Activated T-cell treated with anti-CD3 and anti-CD28 coated beads, Interleukin-2, amount 50 U/mL, for 1 hour (primary cell): Measurements from ENCODE around the gene PRR27.

Source experiments
- DNase-seq: peaks from one replicate; pipeline ENCODE4 v3.0.0-alpha.2; 2020

PRR27 gene

DNA sequence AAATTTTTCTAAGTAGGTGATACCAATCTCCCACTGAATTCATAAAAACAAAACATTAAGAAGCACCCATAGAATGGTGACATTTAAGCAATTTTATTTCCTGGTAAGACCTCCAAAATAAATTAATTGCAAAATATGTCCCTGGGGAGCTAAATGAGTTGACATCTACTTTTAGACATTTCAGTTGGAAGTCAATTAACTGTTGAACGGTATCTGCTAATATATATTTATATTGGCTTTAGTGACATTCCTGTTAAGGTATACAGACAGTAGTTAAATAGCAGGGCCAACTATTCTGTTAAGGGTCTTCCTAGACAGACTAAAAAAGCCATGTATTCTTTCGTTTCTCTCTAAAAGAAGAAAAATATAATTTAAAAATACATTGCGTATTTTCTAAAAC, at the start of gene PRR27:
Gene PRR27, plus strand, starts transcription at position 301 of the 400 bp plus-strand sequence. CDS start 139 bp downstream, outside the sequence.
- no peak for DNase-seq

DNA sequence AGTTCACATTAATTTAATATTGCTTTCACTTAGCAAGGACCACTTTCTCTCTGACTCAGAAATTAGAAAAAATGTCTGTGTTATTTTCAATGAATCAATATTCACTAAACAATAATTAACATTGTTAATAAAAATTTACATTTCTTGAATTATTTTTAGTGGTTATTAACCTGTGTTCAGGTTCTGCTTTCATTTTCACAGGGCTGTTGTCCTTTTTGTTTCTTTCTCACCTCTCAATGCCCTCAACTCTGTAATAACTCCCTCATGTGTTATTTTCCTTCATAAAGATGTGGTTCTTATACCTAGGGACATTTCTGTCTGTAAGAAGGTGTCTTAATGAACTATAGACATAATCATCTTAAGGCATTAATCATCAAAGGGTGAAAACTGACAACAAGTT, 43.1 kb upstream of the PRR27 start:
- DNase-seq: no peak

DNA sequence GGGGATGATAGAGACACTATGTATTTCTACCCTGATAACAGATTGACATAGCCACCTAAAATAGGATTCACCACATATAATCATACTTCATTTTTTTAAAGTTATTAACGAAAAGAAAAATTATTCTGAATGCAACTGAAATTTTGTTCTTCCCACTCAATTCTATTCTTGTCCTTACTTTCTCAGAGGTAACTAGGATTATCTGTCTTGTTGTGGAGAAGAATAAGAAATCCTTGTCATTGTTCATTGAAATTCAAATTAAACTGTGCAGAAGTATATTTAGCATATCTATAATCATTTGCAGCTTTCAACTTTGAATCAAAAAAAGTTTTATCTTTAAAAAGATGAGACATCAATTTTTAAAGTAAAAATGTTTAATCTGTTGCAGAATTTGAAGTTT, 40.4 kb upstream of the PRR27 start:
- no peak for DNase-seq

DNA sequence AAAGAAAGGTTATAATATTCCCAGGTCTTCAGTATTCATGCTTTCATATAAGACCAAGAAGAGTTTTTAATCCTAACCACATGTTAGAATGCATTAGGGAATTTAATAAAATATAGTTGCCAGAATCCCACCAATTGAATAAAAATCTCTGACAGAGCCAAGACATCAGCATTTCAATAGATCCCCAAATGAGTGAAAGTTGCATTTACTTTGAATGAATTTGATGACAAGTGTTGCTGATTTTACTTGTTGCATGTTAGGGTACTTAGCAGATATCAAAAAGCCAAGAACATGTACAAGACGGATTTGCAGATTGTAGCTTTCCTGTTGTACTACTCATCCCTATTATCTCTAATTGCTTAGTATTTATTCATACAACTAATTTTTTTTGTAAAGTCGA, 39.9 kb upstream of the PRR27 start:
- DNase-seq: no peak

DNA sequence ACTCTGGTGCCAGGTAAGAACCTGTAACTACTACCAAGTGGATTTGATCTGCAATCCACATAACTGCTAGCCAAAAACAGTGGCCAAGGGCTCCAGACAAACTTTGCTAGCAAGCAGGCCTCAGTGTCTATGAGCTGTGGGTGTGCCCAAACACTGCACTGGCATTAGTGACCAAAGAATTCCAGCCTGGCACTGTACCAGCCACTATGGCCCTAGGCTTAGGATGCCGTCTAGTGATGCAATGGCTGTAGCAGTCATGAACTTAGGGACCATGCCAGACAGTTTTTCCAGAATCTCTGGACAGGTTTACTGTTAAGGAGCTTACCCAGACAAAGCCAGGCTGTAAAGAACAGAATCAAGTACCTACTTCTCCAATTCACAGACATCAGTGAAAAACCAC, 33.7 kb upstream of the PRR27 start:
- DNase-seq: no peak

DNA sequence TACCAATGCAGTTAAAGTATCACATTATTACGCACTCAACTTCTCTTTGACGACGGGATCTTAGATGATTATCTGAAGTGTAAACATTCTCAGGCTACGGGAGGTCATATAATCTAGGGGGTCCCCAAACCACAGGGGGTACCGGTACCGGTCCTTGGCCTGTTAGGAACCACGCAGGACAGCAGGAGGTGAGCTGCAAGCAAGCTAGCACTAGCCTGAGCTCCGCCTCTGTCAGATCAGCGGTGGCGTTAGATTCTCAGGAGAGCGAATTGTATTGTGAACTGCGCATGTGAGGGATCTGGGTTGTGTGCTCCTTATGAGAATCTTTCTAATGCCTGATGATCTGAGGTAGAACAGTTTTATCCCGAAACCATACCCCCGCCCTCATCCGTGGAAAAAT, 20.6 kb upstream of the PRR27 start:
- DNase-seq: no peak

DNA sequence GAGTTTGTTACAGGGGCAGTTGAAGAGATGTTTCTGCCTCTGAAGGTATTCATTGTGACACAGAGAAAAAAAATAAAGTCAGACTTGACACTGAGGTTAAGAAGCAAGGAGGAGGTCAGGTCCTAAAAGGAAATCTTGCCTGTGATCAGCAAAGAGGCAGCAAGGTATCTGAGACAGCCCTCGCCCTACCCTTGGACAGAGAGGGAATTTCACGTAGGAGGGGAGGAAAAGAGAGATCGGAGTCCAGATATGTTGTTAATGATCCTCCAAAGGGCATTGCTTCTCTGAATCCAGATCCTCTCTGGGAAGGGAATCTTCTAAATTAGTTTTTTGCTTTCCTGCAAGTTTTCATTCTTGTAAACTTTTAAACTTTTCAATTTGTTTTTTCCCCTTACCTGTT, 15.3 kb upstream of the PRR27 start:
- DNase-seq: no peak

DNA sequence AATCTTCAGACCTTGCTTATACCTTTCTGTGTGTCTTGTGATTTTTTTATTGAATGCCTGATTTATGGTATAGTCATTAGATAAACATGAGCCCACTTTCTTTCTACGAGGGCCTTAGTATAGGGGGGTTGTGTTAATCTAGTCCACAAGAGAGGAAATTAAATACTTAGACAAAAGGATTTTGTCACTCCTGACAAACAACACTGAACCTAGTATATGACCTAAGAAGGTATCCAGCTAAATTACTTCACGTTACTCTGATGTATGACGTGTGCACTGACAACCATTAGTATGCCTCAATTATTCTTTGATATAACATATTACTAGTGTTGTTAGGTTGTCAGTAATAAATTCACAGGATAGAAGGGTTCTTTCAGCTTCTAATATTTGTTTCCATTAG, 2.8 kb upstream of the PRR27 start:
- DNase-seq: no peak

DNA sequence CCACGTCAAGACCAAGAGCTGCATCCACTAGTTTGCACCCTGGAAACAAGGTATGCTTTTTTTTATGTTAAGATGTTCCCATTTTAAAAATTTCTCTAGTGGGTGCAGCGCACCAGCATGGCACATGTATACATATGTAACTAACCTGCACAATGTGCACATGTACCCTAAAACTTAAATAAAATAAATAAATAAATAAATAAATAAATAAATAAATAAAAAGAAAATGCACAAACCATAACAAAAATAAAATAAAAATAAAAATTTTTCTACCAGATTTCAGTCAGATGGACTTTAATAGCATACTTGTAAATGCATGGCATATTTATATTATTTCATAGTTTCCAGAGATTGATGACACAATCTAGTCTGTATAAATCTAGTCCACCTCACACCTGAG, 1.9 kb upstream of the PRR27 start:
- DNase-seq: no peak

DNA sequence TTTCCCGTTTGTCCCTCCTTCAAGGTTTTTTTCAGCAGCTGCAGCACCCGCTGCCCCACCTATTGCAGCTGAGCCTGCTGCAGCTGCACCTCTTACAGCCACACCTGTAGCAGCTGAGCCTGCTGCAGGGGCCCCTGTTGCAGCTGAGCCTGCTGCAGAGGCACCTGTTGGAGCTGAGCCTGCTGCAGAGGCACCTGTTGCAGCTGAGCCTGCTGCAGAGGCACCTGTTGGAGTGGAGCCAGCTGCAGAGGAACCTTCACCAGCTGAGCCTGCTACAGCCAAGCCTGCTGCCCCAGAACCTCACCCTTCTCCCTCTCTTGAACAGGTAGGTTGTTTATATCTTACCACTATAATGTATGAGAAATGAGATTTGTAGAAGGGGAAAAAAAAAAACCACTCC, 4.5 kb downstream of the PRR27 start:
- no peak for DNase-seq

DNA sequence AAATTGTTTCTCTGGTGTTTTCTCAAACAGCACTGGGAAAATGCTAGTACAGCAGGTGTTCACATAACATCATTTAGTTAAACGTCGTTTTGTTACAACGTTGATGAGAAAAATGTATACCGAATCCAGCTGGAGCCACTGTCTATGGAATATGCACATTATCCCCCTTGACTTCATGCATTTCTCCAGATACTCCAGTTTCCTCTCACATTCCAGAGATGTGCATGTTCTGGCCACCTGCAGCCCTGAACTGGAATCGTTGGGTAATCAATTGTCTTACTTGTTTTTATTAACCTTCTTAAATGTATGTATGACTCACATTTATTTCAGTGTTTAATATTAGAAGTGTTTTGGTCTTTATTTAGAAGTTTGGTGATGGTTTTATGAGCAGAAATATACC, 23.1 kb downstream of the PRR27 start:
- DNase-seq: no peak

DNA sequence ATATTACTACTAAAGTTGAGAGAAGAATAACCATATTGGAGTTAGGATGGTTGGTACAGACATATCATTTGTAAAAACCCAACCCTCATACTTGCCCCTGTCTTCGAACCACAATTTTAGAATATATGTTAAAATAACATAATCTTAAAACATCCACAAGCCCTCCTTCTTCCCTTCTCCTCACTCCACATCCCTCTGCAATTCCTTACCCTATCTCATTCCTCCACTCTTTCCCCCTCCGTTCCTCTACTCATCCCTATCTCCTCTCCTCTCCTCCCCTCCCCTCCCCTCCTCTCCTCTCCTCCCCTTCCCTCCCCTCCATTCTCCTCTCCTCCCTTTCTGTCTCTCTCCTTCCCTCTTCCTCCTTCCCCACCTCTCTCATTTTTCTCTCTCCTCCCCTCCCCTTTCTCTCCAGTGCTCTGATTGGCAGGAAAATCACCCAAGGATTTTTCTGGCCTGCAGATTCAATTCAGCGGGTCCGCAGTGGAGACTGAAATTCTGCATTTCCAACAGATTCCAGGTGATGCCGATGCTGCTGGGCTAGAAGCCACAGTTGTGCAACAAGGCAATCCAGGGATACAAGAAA, 24.1 kb downstream of the PRR27 start:
- DNase-seq: no peak

DNA sequence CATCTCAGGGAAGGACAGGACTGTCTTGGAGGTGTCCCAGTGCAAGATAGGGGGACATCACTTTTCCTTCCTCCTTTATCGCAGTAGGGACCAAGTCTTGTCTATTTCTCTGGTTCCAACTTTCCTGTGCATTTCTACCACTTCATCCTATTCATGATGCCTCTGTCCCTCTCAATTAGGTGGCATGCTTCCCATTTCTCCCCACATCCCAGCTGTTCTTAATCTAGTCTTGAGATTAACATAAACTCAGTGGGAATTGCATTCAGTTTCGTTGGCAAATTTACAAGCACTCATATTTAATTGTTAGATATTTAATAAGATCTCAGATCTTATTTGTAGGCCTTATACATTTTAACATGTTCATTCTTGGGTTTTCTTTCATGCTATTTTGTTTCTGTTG, 25.8 kb downstream of the PRR27 start:
- no peak for DNase-seq

DNA sequence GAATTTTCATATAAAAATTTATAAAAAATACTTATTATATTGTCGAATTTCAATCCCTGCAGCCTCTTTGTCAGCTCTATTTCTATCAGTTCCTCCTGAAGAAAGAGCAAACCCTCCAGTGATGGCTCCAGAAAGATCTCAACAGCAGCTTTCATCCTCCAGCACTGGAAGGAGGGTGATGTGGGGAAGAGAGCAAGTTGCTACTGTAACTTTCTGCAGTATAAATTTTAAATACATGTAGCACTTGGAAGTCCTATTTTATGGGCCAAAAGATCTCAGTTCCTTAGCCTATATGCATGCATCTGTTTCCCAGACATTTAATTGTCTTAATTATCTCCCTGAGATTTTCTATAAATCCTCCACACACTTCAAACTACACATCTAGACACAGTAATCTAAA, 27.8 kb downstream of the PRR27 start:
- DNase-seq: no peak

DNA sequence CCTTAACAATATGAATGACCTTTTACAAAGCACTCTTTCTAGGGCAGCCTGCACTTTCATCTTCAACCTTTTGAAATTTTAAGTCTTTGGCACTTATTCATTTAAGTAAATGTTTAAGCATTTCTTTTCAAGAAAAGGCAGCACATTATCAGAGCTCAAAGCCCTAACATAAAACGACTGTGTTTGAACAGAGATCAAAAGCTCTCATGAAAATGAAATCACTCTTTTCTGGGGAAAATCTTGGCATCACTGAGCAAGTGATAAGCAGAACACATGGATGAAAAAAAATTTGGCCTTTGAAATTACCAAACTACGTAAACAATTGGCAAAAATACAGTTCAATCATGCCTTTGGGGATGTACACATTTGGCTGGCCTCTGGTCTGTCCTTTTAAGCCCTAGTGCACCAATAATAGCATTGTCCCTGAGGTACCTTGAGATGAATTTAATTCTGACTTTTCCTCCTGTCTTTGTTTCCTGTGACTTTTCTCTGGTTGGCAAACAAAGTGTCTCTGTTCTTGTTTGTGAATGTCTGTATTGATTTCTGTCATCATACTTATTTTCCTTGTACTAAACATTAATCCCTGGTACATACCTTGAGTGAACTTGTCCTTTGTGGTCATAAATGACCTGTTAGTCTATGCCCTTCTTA, 28.6 kb downstream of the PRR27 start:
- no peak for DNase-seq

DNA sequence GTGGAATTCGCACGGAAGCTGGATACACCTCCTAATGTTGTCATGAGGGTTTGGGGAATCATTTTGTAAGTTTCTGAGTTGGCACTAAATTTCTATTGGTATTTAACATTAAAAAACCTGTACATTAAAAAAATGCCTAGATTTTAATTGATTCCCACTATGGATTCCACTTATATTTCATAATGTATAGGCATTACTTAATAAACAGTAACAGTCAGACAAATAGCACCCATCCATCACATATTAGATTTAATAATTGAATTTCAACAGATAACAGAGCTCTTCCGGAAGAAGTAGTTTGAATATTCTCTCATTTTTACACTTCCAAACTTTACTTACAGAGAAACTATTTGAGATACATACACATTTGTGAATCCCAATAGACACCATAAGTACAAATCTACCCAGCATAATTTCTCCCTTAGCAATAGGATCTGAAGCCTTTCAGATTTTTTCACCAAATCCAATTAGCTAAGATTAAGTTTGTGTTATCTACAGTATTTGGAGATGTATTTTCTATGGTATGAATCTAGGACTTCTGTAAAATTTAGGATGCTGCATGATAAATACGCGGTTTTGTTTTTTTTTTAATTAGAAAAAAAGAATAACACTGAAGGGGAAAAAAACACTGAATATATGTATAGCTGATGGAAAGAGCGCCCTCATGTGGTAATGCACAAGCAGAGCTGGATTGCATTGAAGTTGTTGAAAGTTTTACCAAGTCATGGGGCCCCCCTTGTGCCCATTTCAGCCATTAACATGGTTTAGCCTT, 29.3 kb downstream of the PRR27 start:
- no peak for DNase-seq

DNA sequence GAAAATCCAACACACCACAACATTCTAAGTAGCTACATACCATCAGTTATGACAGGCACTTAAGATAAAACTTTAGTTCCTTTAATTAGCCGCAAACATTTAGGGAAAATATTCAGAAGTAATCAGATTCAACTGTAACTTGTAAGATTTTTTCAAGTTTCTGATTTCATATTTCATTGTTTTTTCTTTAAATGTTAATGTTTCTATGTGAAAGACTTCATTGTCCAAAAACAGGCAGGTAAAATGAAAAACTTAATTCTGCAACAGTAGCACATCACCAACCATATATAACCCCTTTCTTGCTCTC, 29.9 kb downstream of the PRR27 start:
- DNase-seq: no peak

DNA sequence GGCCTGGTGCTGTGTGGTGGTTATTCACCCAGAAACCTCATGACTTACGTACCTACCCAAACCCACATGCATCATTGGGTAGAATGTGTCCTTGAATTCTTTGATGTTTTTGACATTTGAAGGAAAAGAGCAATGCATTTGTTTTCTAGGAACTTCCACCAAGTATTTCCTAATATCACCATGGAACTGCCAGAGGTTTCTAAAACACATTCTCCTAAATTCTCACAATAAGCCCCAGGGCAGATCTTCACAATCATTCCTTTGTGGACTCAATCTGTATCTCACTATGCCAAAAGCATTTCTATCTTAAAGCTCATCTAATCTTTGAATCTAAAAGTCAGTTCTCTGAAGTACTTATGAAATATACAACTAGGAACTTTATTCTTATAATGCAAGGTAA, 33.2 kb downstream of the PRR27 start:
- DNase-seq: no peak

DNA sequence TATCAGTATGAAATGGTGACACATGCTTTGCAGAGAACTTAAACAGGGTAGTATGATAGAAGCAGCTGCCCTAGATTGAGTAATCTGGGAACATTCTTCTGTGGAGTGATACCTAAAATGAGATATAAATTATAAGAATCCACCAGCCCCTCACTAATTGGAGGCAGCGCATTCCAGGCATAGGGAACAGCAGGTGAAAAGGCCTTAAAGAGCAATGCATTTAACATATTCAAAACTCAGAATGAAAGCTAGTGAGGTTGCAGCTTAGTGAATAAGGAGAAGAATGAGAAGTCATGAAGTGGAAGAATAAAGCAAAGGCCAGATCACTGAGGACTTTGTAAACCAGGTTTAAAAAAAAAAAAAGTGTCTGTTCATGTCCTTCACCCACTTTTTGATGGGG, 36.5 kb downstream of the PRR27 start:
- DNase-seq: no peak

DNA sequence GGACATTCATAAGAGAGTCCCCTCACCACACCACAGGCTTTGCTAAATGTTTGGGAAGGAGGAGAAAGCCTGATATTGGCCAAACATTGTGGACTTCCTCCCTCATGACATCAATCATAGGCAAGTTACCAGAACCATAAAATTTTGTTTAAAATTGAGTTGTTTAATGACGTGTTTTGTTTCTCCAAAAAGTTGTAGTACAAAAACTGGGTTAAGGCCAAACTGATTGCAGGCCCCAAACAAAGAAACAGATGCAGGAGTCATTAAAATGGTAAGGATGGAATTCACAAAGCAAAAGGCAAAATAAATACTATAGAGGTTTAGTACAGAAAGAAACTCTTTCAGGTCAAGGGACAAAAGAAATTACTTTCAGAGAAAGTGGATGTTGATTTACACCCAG, 37.6 kb downstream of the PRR27 start:
- no peak for DNase-seq

DNA sequence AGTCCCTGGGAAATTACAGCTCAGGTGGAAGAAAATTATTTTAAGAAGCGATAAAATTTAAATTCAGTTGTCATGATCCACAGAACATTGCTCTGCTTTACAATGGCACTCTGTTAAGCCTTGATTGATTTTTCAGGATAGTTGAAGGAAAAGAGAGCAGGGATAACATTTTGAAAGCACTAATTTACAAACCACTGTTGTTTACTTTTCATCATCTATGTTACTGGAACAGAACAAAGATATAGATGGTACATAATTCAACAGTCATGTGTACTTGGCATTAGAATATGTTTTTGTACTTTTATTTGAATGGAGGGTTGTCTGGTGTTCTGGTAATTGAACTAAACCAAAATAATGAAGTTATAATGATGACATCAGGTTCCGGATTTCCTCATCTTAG, 38.9 kb downstream of the PRR27 start:
- DNase-seq: no peak

DNA sequence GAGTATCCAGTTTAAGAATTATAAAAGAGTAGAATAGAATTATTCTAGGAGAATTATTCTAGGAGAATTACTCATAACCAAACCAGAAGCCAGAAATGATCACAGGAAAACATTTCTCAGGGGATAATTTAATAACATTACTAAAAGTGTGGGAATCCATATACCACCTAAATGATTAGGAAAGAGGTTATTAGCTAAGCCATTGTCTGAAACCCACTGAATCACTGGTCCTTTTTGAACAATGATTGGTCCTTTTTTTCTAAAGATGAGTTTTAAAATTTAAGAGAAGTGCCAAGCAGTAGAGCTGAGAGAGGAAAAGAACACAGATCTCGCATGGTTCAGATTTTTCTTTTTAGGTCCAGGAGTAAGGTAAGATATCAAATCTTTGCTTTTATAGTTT, 41.4 kb downstream of the PRR27 start, which contains the start of gene ODAM:
Gene ODAM, plus strand, starts transcription at position 301 of the 400 bp plus-strand sequence. CDS start 819 bp downstream, outside the sequence.
- no peak for DNase-seq

DNA sequence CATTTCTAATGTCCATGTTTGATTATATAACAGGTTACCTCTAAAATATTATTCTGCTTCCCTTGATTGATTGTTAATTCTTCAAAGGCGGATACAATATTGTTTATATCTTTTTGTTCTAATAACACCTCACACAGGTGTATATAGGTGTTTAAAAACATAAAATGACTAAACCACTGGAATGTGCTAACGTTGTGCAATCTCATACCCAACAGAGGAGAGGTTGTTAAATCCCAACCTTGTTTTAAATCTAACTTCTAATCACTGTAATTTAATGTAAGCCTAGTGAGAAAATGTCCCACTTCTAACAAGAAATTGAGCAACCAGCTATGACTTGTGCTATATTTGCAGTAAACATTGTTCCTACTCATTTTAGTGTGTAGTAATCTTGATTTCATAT, 42.8 kb downstream of the PRR27 start:
- no peak for DNase-seq

DNA sequence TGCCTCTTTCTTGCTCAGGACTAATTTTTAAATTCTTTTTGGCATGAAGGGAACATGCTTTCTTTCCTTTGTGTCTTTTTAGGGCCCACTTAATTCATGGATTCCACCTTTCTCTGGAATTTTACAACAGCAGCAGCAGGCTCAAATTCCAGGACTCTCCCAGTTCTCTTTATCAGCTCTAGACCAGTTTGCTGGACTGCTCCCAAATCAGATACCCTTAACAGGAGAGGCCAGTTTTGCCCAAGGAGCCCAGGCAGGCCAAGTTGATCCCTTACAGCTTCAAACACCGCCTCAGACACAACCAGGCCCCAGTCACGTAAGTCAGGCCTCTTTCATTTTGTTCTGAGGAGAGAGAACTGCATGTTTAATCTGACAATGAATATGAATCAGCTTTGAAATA, 43.8 kb downstream of the PRR27 start:
- no peak for DNase-seq

DNA sequence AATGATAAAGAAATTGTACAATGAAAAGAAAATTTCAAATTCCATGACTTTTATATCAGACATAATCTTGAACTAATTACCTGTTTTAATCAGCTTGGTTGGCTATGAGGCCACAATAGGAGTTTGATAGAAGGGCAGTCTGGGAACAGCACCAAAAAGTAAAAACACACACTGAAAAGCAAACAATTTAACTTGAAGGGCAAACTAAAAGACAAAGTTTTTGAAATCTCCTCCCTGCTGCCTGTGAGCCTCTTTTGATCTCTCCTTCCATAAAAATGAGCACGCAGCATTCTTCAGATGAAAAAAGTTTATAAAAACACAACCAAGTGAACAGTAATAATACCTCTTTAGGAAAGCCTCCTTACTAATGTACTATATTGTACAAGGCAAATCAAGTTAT, 49.6 kb downstream of the PRR27 start:
- DNase-seq: no peak
